ENCODE data around the gene PRPF8. TPM values are rescaled to one million over a fixed set of nuclear protein-coding genes. Genes with fewer than 3 reads are reported as not detected.
A peak's percentile ranks its signal among the peaks of the same experiment; 100 is the strongest.
"Not testable (repeated sequence)": the region's sequence is repeated elsewhere in the genome, so short reads cannot be mapped to it uniquely, and the experiment has no call there.

PRPF8 gene
- total RNA-seq, 1 donor from 2014 or later, result 247 TPM

DNA sequence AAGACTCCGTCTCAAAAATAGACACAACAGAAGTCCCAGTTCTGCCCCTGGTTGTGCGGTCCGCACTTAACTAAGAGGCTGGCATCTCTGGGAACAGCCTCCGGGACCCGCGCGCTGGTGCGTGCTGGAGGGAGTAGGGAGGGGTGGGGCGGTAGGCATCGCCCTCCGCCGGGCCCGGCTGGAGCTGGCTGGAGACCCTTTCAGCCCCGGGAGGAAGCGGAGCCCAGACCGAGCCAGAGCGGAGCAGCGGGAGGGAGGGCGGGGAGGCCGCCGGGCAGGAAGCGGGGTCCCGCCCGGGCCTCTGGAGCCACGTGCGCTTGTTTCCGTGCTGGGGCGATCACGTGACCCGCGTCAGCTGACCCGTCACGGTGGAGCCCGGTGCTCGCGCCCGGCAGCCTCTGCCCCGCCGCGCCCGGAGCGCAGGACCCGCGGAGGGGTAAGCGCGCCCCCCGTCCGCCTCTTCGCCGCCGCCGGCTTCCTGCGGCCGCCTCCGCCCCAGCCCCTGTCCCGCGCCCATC is 39.7 kb upstream of the PRPF8 start, which contains the start of gene WDR81:
WDR81 (plus strand) TSS at position 354 of the 518 bp plus-strand sequence. CDS start 256 bp downstream, outside the sequence.
- TF ChIP-seq POLR2AphosphoS5 (IDR thresholded peaks at IDR 0.05; ENCODE audit: insufficient read depth in 1 of 2, low read depth in 1 of 2) (peak; percentile 69 to 74), POLR2A (IDR thresholded peaks at IDR 0.05) (peak in 1 of 2 donors; percentile 50)
- TF ChIP-seq, protein P1, sequence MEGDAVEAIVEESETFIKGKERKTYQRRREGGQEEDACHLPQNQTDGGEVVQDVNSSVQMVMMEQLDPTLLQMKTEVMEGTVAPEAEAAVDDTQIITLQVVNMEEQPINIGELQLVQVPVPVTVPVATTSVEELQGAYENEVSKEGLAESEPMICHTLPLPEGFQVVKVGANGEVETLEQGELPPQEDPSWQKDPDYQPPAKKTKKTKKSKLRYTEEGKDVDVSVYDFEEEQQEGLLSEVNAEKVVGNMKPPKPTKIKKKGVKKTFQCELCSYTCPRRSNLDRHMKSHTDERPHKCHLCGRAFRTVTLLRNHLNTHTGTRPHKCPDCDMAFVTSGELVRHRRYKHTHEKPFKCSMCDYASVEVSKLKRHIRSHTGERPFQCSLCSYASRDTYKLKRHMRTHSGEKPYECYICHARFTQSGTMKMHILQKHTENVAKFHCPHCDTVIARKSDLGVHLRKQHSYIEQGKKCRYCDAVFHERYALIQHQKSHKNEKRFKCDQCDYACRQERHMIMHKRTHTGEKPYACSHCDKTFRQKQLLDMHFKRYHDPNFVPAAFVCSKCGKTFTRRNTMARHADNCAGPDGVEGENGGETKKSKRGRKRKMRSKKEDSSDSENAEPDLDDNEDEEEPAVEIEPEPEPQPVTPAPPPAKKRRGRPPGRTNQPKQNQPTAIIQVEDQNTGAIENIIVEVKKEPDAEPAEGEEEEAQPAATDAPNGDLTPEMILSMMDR (IDR thresholded peaks at IDR 0.05), result no peak
- intact Hi-C loops (cut with DNase I), result no loop called here
- peaks cover 0 to 26% of the 10 kb centered on the region in 2 donors for H3K36me3 ChIP-seq
- DNase-seq (ENCODE audit: extremely low spot score in 2 of 2), result peak in 1 of 2 donors; percentile 93
- H3K4me3 ChIP-seq, result peak within 1 kb of the TSS; percentile 73 to 81
- no peaks in the 10 kb centered on the region for H3K27me3 ChIP-seq
- H3K4me1 ChIP-seq, result peaks cover 66% of the 10 kb centered on the region
- H3K9me3 ChIP-seq, result no peaks in the 10 kb centered on the region
- H3K27ac ChIP-seq, result peak within 1 kb of the TSS; percentile 94

DNA sequence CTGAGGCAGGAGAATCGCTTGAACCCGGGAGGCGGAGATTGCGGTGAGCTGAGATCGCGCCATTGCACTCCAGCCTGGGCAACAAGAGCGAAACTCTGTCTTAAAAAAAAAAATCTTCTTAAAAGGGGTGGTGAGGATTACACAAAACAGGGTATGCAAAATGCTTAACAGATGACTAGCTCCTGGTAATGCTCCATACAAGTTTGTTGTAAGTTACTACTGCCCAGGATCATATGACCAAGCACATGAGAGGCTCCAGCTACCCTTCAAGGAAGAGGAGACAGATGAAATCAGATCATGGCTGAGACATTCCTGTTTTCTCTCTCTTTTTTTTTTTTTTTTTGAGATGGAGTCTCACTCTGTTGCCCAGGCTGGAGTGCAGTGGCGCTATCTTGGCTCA is 37.4 kb upstream of the PRPF8 start:
- H3K27ac ChIP-seq, result peak overlapping the region; percentile 51
- H3K4me3 ChIP-seq; intact Hi-C loops (cut with DNase I); H3K9me3 ChIP-seq; H3K27me3 ChIP-seq; DNase-seq (ENCODE audit: extremely low spot score in 2 of 2): not testable (repeated sequence)
- peaks cover 0 to 14% of the 10 kb centered on the region in 2 donors for H3K36me3 ChIP-seq
- H3K4me1 ChIP-seq, result peaks cover 58% of the 10 kb centered on the region
- peak in 1 of 2 donors; percentile 16 for TF ChIP-seq POLR2AphosphoS5 (IDR thresholded peaks at IDR 0.05; ENCODE audit: insufficient read depth in 1 of 2, low read depth in 1 of 2)

DNA sequence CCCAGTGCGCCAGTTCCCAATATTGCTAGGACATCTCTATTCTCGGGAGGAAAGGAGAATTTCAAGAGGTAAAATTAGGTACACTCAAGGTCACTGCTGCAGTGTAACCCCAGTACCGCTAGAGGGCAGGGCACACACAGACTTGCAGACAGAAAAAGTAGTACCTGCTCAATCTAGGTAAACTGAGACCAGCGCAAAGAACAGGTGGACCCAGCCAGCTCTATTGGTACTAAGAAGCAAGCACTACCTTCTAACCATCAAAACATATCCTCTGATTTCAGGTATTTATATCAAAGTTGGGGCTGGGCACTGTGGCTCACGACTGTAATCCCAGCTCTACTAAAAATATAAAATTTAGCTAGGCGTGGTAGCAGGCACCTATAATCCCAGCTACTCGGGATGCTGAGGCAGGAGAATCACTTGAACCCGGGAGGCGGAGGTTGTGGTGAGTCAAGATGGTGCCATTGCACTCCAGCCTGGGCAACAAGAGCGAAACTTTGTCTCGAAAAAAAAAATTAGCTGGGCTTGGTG is 36.3 kb upstream of the PRPF8 start:
- Histone ChIP-seq H3K36me3 (peaks cover 0 to 3% of the 10 kb centered on the region in 2 donors), H3K4me3 (no peak overlapping the region), H3K27ac (peak overlapping the region; percentile 51), H3K27me3 (no peaks in the 10 kb centered on the region), H3K4me1 (peaks cover 47% of the 10 kb centered on the region), H3K9me3 (no peaks in the 10 kb centered on the region)
- TF ChIP-seq, protein P1 (IDR thresholded peaks at IDR 0.05), result peak; percentile 91 to 98 (median 96)
- TF ChIP-seq POLR2AphosphoS5 (IDR thresholded peaks at IDR 0.05; ENCODE audit: insufficient read depth in 1 of 2, low read depth in 1 of 2), result peak in 1 of 2 donors; percentile 42
- no peak for TF ChIP-seq POLR2A (IDR thresholded peaks at IDR 0.05)
- intact Hi-C loops (cut with DNase I), result no loop called here
- no peak for DNase-seq (ENCODE audit: extremely low spot score in 2 of 2)

DNA sequence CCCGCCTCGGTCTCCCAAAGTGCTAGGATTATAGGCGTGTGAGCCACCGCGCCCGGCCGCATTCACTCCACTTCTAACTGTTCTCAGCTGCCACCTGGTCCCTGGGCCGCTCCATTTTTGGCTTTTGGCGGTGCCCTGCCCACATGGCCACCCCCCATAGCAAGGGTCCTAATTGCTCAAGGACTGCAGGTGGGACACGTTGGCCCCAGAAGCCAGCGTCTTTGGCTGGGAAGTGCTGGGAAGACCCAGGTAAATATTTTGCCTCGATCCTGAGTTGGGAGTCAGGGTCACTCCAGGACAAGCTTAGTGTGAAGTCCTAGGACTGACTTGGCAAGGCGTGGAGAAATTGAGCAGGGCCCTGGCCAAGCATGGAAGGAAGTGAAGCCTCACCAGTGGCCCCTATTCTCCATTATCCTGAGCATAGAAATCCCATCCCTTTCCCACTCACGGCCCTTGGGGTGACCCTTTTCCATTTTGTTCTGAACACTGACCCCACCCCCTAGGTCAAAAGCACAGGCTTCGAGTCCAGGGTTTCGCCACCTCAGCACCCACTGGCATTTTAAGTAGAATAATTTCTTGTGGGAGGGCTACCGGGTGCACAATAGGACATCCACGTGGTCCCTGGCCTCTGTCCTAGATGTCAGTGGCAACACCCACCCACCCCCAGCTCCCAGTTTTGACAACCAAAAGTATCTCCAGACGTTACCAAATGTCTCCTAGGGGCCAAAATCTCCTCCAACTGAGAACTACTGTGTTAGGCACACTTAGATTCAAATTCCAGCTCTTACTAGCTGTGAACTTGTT is 33.9 kb upstream of the PRPF8 start:
- Histone ChIP-seq H3K9me3 (no peaks in the 10 kb centered on the region), H3K27me3 (no peaks in the 10 kb centered on the region), H3K36me3 (no peaks in the 10 kb centered on the region), H3K4me1 (peaks cover 45% of the 10 kb centered on the region), H3K27ac (peak overlapping the region; percentile 100), H3K4me3 (no peak overlapping the region)
- DNase-seq (ENCODE audit: extremely low spot score in 2 of 2), result no peak
- TF ChIP-seq POLR2AphosphoS5 (IDR thresholded peaks at IDR 0.05; ENCODE audit: insufficient read depth in 1 of 2, low read depth in 1 of 2) (no peak), POLR2A (IDR thresholded peaks at IDR 0.05) (no peak)
- intact Hi-C loops (cut with DNase I), result loop anchor here (10.0 kb wide), 1 partner anchor 144 kb away; no protein-coding TSS in a partner anchor

DNA sequence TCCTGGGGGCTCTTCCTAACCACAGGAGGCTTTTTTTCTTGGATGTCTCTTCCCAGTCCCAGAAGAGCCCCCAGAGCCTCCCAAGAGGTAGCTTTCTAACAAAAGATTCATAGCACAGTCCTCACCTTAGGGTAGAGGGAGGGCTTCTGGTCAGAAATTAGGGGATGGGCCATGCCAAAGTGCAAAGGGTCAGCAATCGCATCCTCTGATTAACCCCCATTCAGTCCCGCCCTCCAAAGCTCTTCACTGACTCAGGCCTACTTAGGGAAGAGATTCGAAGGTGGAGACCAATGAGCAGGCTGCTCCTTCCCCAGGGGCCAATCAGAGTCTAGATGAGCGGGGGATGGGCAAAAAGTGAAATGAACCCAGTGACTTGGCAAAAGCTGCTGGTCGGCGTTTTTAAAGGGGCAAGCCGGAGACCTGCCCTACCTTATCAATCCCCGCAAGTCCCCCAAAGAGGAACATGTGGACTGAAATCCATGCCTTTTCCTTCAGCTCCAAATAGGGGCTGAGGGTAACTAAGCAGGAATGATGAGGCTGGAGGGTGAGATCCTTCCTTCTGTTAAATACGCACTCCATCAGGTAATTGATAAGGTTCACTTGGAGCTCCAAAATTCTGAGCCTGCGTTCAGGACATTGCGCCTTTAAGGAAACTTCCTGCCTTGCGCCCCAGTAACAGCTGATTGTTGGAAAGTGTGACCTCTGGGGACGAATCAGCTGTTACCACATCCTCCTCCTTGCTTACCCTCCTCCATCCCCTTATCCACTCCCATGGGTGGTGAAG is 32.4 kb upstream of the PRPF8 start:
- intact Hi-C loops (cut with DNase I), result loop anchor here (2.0 to 10.0 kb wide), 2 partner anchors 66 to 142 kb away; no protein-coding TSS in a partner anchor
- Histone ChIP-seq H3K36me3 (peaks cover 0 to 2% of the 10 kb centered on the region in 2 donors), H3K4me3 (peak overlapping the region; percentile 61 to 100)

More for the DNA sequence above, 32.4 kb upstream of the PRPF8 start:
- TF ChIP-seq POLR2AphosphoS5 (IDR thresholded peaks at IDR 0.05; ENCODE audit: insufficient read depth in 1 of 2, low read depth in 1 of 2) (peak in 1 of 2 donors; percentile 87), POLR2A (IDR thresholded peaks at IDR 0.05) (peak in 1 of 2 donors; percentile 71)
- TF ChIP-seq, protein P1 (IDR thresholded peaks at IDR 0.05), result peak in 1 of 3 experiments; percentile 3
- Histone ChIP-seq H3K27ac (peak overlapping the region; percentile 100), H3K9me3 (no peaks in the 10 kb centered on the region), H3K27me3 (no peaks in the 10 kb centered on the region), H3K4me1 (peaks cover 46% of the 10 kb centered on the region)
- DNase-seq (ENCODE audit: extremely low spot score in 2 of 2), result peak; percentile 96 to 99
